HepG2 (cell line): ENCODE results near the gene SMARCD1. TPM values are rescaled to one million over a fixed set of nuclear protein-coding genes. Genes with fewer than 3 reads are reported as not detected.
A peak's percentile ranks its signal among the peaks of the same experiment; 100 is the strongest.

Experiments used
- CEBPB ChIP-seq: IDR thresholded peaks from 2 replicates; pipeline ENCODE4 v1.6.1; 2011; ENCODE audit warnings: low read depth, low read length, improper control_type of control experiment, borderline replicate concordance
- ESRRA ChIP-seq: sonication (generic); formaldehyde crosslinking; IDR thresholded peaks from 2 replicates; pipeline ENCODE4 v1.5.1; 2020; ENCODE audit warnings: mild to moderate bottlenecking, low read depth, missing genetic modification reagents
- HMG20B ChIP-seq: conservative IDR thresholded peaks from 2 replicates; pipeline ENCODE4 v1.6.1; 2016; ENCODE audit warnings: missing genetic modification reagents, missing compliant biosample characterization
- MAF1 ChIP-seq: sonication (generic); formaldehyde crosslinking; IDR thresholded peaks from 2 replicates; pipeline ENCODE4 v1.5.0; 2020; ENCODE audit warnings: missing genetic modification reagents, borderline replicate concordance
- NBN ChIP-seq: fragments of 450-650 bp; conservative IDR thresholded peaks from 2 replicates; pipeline ENCODE4 v1.6.1; 2017
- PPARG ChIP-seq: conservative IDR thresholded peaks from 2 replicates; pipeline ENCODE4 v1.6.1; 2016; ENCODE audit warnings: missing biosample characterization, missing genetic modification reagents
- RFX3 ChIP-seq: IDR thresholded peaks from 2 replicates; pipeline ENCODE4 v1.6.1; 2016; ENCODE audit warnings: missing biosample characterization, missing genetic modification reagents
- SCMH1 ChIP-seq: sonication (generic); formaldehyde crosslinking; IDR thresholded peaks from 2 replicates; pipeline ENCODE4 v1.9.0; 2021; ENCODE audit warnings: missing genetic modification reagents, mild to moderate bottlenecking, borderline replicate concordance
- TGIF2 ChIP-seq: IDR thresholded peaks from 2 replicates; pipeline ENCODE4 v1.6.1; 2016; ENCODE audit warnings: control low read depth, missing compliant biosample characterization
- U2AF2 ChIP-seq: fragments of 200-400 bp; formaldehyde crosslinking; IDR thresholded peaks from 2 replicates; pipeline ENCODE4 v1.6.1; 2017; ENCODE audit warnings: low read depth, mild to moderate bottlenecking, low read length
- ZNF317 ChIP-seq: sonication (generic); formaldehyde crosslinking; IDR thresholded peaks from 2 replicates; pipeline ENCODE4 v1.5.0; 2020; ENCODE audit warnings: mild to moderate bottlenecking, missing genetic modification reagents
- ZNF460 ChIP-seq: sonication (generic); formaldehyde crosslinking; IDR thresholded peaks from 2 replicates; pipeline ENCODE4 v1.5.1; 2020; ENCODE audit warnings: missing genetic modification reagents, mild to moderate bottlenecking, borderline replicate concordance
- polyA plus RNA-seq, 8 experiments: library from polyadenylated mRNA; depleted of rRNA in 3 of 8; stranded (reverse) in 7 of 8; unstranded in 1 of 8; fragments of >200 nt; fragmentation: Illumina TruSeq in 4 of 8; extraction: Trizol in 4 of 8; gene quantifications; 2 replicates each; pipeline versions ENCODE4 v1.2.1 to v1.2.3, GENCODE V29; 2011 to 2016; ENCODE audit warnings: low read depth in 4 of 8, missing spikeins in 1 of 8, mixed read lengths in 1 of 8; ENCODE audit not compliant: insufficient read depth in 1 of 8
- total RNA-seq, 5 experiments: library from RNA; depleted of rRNA; stranded (reverse); fragments of >200 nt; fragmentation: Illumina TruSeq; extraction: Trizol; gene quantifications; 2 replicates each; pipeline ENCODE4 v1.2.3, GENCODE V29; 2016; ENCODE audit warnings: low read depth in 1 of 5
- TF ChIP-seq, protein P1 (sequence below), 2 experiments: sonication (generic) in 1 of 2; formaldehyde crosslinking in 1 of 2; IDR thresholded peaks; 2 replicates each; pipeline versions ENCODE4 v1.4.0 to v1.6.1; 2016 to 2020; ENCODE audit warnings: borderline replicate concordance in 1 of 2, low read depth in 1 of 2, mild to moderate bottlenecking in 1 of 2, missing genetic modification reagents in 1 of 2
- TF ChIP-seq, protein P2 (sequence below): sonication (generic); formaldehyde crosslinking; IDR thresholded peaks from 2 replicates; pipeline ENCODE4 v1.8.1; 2023; ENCODE audit warnings: mild to moderate bottlenecking, missing genetic modification reagents
- TF ChIP-seq, protein P3 (sequence below): sonication (generic); formaldehyde crosslinking; IDR thresholded peaks from 2 replicates; pipeline ENCODE4 v1.4.0; 2020; ENCODE audit warnings: missing genetic modification reagents, borderline replicate concordance
- TF ChIP-seq, protein P4 (sequence below): sonication (generic); formaldehyde crosslinking; IDR thresholded peaks from 2 replicates; pipeline ENCODE4 v1.4.0; 2020; ENCODE audit warnings: missing genetic modification reagents
- TF ChIP-seq, protein P5 (sequence below): sonication (generic); formaldehyde crosslinking; IDR thresholded peaks from 2 replicates; pipeline ENCODE4 v1.8.1; 2023; ENCODE audit warnings: mild to moderate bottlenecking, inconsistent platforms, moderate library complexity, missing genetic modification reagents, borderline replicate concordance

Gene SMARCD1
- total and polyA plus RNA-seq, 2 of the 13 experiments (the other 11 are each of a cell fraction or from before 2014, with no cell fraction given), result 51.7 to 54.6 TPM

DNA sequence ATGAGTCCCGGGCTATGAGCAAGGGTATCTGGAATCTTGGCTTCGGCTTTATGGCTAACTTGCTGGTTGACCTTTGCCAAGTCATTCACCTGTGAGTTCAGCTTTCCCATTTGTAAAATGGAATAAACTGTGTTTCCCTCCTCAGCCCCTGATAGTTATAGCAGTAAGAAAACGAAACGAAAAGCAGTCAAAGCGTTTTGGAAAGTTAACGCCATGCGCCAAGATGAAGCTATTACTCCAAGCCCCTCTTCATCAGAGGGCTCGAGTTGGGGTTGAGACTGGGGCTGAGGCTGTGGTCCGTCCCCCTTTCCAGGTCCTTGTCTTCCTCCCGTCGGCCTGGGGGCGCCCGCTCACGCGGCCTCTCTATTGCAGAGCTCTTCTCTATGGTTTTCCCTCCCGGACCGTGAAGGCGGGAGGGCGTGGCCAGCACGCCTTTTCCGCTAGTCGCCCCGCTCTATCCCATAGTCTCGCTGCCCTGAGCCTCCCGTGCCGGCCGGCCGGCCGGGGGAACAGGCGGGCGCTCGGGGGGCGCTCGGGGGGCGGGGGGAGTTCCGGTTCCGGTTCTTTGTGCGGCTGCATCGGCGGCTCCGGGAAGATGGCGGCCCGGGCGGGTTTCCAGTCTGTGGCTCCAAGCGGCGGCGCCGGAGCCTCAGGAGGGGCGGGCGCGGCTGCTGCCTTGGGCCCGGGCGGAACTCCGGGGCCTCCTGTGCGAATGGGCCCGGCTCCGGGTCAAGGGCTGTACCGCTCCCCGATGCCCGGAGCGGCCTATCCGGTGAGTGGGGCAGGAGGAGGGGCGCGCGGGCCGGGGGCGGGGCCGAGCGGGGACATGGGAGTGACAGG, at the start of gene SMARCD1 (continued):
- TF ChIP-seq, protein P1, sequence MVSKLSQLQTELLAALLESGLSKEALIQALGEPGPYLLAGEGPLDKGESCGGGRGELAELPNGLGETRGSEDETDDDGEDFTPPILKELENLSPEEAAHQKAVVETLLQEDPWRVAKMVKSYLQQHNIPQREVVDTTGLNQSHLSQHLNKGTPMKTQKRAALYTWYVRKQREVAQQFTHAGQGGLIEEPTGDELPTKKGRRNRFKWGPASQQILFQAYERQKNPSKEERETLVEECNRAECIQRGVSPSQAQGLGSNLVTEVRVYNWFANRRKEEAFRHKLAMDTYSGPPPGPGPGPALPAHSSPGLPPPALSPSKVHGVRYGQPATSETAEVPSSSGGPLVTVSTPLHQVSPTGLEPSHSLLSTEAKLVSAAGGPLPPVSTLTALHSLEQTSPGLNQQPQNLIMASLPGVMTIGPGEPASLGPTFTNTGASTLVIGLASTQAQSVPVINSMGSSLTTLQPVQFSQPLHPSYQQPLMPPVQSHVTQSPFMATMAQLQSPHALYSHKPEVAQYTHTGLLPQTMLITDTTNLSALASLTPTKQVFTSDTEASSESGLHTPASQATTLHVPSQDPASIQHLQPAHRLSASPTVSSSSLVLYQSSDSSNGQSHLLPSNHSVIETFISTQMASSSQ (IDR thresholded peaks at IDR 0.05; ENCODE audit: low read depth), result no peak
- TF ChIP-seq, protein P1 (CRISPR knock-in tag; IDR thresholded peaks at IDR 0.05; ENCODE audit: borderline replicate concordance), result peak; percentile 43; the same call in 1 of the 2 replicates
- TF ChIP-seq PPARG (CRISPR knock-in tag) (no peak), CEBPB (no peak), MAF1 (CRISPR knock-in tag) (no peak), ESRRA (CRISPR knock-in tag) (peak; percentile 36; the same call in 1 of the 2 replicates), SCMH1 (CRISPR knock-in tag) (no peak), ZNF317 (CRISPR knock-in tag) (no peak), HMG20B (CRISPR knock-in tag) (0 out of 2 replicates have a peak, but pooled peaks have one; percentile 13), TGIF2 (CRISPR knock-in tag) (no peak), ZNF460 (CRISPR knock-in tag) (no peak), U2AF2 (no peak), RFX3 (no peak), NBN (no peak)
- TF ChIP-seq, protein P2, sequence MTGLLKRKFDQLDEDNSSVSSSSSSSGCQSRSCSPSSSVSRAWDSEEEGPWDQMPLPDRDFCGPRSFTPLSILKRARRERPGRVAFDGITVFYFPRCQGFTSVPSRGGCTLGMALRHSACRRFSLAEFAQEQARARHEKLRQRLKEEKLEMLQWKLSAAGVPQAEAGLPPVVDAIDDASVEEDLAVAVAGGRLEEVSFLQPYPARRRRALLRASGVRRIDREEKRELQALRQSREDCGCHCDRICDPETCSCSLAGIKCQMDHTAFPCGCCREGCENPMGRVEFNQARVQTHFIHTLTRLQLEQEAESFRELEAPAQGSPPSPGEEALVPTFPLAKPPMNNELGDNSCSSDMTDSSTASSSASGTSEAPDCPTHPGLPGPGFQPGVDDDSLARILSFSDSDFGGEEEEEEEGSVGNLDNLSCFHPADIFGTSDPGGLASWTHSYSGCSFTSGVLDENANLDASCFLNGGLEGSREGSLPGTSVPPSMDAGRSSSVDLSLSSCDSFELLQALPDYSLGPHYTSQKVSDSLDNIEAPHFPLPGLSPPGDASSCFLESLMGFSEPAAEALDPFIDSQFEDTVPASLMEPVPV (CRISPR knock-in tag), result no peak
- TF ChIP-seq, protein P3, sequence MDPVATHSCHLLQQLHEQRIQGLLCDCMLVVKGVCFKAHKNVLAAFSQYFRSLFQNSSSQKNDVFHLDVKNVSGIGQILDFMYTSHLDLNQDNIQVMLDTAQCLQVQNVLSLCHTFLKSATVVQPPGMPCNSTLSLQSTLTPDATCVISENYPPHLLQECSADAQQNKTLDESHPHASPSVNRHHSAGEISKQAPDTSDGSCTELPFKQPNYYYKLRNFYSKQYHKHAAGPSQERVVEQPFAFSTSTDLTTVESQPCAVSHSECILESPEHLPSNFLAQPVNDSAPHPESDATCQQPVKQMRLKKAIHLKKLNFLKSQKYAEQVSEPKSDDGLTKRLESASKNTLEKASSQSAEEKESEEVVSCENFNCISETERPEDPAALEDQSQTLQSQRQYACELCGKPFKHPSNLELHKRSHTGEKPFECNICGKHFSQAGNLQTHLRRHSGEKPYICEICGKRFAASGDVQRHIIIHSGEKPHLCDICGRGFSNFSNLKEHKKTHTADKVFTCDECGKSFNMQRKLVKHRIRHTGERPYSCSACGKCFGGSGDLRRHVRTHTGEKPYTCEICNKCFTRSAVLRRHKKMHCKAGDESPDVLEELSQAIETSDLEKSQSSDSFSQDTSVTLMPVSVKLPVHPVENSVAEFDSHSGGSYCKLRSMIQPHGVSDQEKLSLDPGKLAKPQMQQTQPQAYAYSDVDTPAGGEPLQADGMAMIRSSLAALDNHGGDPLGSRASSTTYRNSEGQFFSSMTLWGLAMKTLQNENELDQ (CRISPR knock-in tag), result no peak
- TF ChIP-seq, protein P4, sequence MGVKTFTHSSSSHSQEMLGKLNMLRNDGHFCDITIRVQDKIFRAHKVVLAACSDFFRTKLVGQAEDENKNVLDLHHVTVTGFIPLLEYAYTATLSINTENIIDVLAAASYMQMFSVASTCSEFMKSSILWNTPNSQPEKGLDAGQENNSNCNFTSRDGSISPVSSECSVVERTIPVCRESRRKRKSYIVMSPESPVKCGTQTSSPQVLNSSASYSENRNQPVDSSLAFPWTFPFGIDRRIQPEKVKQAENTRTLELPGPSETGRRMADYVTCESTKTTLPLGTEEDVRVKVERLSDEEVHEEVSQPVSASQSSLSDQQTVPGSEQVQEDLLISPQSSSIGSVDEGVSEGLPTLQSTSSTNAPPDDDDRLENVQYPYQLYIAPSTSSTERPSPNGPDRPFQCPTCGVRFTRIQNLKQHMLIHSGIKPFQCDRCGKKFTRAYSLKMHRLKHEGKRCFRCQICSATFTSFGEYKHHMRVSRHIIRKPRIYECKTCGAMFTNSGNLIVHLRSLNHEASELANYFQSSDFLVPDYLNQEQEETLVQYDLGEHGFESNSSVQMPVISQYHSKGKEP (CRISPR knock-in tag), result 0 out of 2 replicates have a peak, but pooled peaks have one; percentile 33
- TF ChIP-seq, protein P5, sequence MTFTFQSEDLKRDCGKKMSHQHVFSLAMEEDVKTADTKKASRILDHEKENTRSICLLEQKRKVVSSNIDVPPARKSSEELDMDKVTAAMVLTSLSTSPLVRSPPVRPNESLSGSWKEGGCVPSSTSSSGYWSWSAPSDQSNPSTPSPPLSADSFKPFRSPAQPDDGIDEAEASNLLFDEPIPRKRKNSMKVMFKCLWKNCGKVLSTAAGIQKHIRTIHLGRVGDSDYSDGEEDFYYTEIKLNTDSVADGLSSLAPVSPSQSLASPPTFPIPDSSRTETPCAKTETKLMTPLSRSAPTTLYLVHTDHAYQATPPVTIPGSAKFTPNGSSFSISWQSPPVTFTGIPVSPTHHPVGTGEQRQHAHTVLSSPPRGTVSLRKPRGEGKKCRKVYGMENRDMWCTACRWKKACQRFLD (CRISPR knock-in tag), result no peak
